GM21576 (cell line): ENCODE results near the gene TNS2.

Experiments
- ATAC-seq: cut with Tn5 transposase; IDR thresholded peaks from one replicate; pipeline ENCODE4 v1.9.1; 2021; ENCODE audit warnings: mild to moderate bottlenecking, moderate library complexity; ENCODE audit not compliant: unreplicated experiment

Gene TNS2

GRCh38 chr12:53056296-53056695, 6.4 kb downstream of the TNS2 start:
- ATAC-seq, result no peak

GRCh38 chr12:53056901-53057300, 7.0 kb downstream of the TNS2 start:
- ATAC-seq, result no peak

GRCh38 chr12:53057816-53058500, 8.1 kb downstream of the TNS2 start:
- ATAC-seq, result no peak

GRCh38 chr12:53058674-53059433, 9.0 kb downstream of the TNS2 start:
- no peak for ATAC-seq

- ATAC-seq, result no peak
Measured at GRCh38 chr12:53059434-53060063, 9.7 kb downstream of the TNS2 start.

- no peak for ATAC-seq
Measured at GRCh38 chr12:53060064-53060720, 10.3 kb downstream of the TNS2 start.

- ATAC-seq, result no peak
Measured at GRCh38 chr12:53060721-53061276, 10.9 kb downstream of the TNS2 start.

- ATAC-seq, result no peak
Measured at GRCh38 chr12:53061404-53062010, 11.6 kb downstream of the TNS2 start.

GRCh38 chr12:53062011-53062961, 12.4 kb downstream of the TNS2 start:
- ATAC-seq, result no peak

- no peak for ATAC-seq
Measured at GRCh38 chr12:53062977-53063707, 13.3 kb downstream of the TNS2 start.

- ATAC-seq, result no peak
Measured at GRCh38 chr12:53063708-53064612, 14.1 kb downstream of the TNS2 start.

- no peak for ATAC-seq
Measured at GRCh38 chr12:53064613-53065436, 15.0 kb downstream of the TNS2 start.

- ATAC-seq, result no peak
Measured at GRCh38 chr12:53065470-53065869, 15.6 kb downstream of the TNS2 start.

GRCh38 chr12:53065975-53066931, 16.4 kb downstream of the TNS2 start:
- ATAC-seq, result no peak

- ATAC-seq, result no peak
Measured at GRCh38 chr12:53067074-53067992, 17.5 kb downstream of the TNS2 start.
